Measurements from ENCODE around the gene POLQ.
"Not testable (repeated sequence)": the region's sequence is repeated elsewhere in the genome, so short reads cannot be mapped to it uniquely, and the experiment has no call there.

POLQ gene

DNA sequence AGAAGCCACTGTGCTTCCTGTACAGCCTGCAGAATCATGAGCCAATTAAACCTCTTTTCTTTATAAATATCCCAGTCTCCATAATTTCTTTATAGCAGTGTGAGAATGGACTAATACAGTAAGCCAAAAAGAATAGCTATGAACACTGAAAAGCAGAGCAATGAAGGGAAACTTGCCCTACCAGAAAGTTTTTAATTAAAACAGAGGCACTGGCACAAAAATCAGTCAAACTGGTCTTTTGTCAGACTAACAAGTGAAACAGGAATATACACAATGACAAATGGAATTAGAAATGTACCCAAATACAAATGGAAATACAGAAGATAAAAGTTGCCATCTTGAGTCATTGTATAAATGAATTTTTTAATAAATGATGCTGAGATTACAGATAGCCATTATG is 40.5 kb downstream of the POLQ start:
- no peak for DNase-seq

DNA sequence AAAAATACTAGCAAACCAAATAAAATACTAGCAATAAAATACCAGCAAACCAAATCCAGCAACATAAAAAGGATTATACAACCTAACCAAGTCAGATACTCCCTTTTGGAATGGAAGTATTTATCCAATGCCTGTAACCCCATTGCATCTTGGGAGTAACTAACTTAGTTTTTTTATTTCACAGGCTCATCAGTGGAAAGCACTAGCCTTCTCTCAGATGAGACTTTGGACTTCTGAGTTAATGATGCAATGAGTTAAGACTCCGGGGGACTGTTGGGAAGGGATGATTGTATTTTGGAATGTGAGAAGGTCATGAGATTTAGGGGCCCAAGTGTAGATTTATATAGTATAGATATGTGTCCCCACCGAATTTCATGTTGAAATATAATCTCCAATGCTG is 41.2 kb downstream of the POLQ start:
- no peak for DNase-seq

- no peak for DNase-seq
Measured at GRCh38 chr3:121496786-121497185, 49.0 kb downstream of the POLQ start.

DNA sequence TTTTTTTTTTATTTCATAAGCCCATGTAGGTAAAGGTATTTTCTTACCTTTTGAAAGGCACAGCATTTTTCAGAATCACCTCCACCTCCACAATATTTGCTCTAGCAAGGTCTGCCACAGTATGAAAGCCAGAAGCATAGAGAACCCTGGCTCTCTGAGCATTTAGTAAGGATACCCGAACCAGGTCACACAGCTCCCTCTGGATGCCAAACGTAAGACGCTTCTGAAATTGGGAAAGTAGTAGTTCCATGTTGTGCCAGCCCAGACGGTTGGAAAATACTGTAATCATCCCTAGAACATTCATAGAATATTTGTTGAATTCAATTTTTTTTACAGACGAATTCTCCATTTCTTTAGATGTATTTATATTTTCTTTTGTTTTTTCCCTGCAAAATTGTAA is 52.4 kb downstream of the POLQ start:
- no peak for DNase-seq

- DNase-seq: no peak
Measured at GRCh38 chr3:121491683-121492320, 54.0 kb downstream of the POLQ start.

DNA sequence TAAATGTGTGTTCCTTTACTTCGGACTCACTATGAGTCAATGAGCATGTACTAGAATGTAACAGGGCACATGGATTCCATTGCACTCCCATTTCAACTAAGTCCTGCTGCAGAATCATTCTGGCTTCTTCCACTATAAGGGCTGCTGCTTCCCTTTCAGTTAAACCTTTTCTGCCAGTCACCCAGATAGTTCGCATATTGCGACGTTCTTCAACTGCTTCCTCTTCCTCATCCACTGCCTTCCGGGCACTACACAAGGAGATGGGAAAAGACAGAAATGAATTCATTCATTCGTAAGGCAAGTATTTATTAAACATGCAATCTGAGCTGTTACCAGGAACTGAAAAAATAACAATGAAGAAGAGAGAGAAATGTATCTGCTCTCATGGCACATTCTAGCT is 55.6 kb downstream of the POLQ start:
- no peak for DNase-seq

- no peak for DNase-seq
Measured at GRCh38 chr3:121488628-121489027, 57.2 kb downstream of the POLQ start.

- DNase-seq: no peak
Measured at GRCh38 chr3:121483290-121483689, 62.5 kb downstream of the POLQ start.

DNA sequence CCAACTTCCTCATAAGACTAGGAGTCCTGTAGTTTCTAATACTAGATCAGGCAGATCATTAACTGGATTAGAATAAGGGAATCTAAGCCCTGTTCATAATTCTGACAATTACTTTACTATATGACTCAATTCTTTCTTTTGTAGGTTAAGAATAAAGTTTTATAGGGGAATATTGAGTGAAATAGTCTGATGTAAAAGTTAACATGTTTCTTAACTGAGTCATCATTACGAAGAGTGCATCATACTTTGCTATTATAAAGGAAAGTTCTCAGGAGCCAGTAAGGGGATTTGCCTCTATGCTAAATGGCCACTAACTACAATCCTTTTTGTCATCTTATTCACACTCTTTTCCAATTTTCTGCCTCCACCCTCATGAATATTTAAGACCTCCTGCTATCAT is 63.1 kb downstream of the POLQ start:
- DNase-seq: no peak

DNA sequence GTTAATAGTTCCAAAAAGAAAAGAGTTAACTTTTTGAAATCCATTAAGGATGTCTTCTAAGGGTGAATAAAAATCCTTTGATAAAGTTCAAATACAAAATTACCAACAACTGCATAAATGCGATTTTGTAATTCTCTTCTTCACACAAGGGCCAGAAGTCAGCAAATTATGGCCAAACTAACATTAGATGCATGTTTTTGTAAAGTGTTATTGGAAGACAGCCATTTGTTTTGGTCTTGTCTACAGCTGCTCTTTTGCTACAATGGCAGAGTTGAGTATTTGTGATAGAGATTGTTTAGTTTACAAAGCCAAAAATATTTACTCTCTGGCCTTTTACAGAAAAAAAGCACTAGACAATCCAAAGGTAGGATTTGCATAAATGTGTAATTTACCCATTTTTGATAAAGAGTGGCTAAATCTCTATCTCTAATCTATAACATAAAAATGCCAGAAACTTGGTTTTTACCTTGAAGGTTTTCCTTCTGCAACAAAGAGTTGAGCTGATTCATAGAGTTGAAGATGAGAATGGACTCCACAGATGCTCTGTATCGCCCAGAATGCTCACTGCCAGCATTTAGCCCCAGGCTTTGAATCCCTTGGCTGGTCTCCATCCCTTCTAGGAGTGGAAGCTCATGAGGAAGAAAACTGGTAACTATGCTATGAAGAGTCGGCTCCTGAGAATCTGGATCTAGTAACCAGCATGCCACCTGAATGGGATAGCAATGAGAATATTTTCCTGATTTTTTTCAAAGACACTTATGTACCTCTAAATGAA is 64.5 kb downstream of the POLQ start:
- no peak for DNase-seq

- no peak for DNase-seq
Measured at GRCh38 chr3:121477589-121477988, 68.2 kb downstream of the POLQ start.

- DNase-seq: no peak
Measured at GRCh38 chr3:121473001-121473400, 72.8 kb downstream of the POLQ start.

- DNase-seq: no peak
Measured at GRCh38 chr3:121467085-121467484, 78.7 kb downstream of the POLQ start.

DNA sequence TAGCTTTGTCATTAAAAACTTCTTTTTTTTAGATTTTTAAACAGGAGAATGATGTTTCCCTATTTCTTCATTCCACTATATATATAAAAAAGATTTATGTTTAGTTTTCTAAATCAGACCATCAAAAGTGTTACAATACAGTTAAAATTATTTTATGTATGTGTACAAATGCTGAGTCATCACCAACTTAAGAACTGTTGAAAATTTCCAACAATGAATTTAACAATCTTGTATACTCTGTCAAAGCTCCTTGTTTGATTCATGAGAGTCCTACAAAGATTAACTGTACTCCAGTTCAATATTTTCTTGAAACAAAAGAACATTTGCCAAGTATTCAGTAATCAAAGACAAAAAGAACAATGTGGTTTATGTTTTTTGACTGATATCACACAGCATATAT is 82.0 kb downstream of the POLQ start:
- no peak for DNase-seq

- DNase-seq: no peak
Measured at GRCh38 chr3:121462565-121462964, 83.2 kb downstream of the POLQ start.

- not testable (repeated sequence) for DNase-seq
Measured at GRCh38 chr3:121451752-121452151, 94.0 kb downstream of the POLQ start.

- no peak for DNase-seq
Measured at GRCh38 chr3:121443456-121443855, 102.3 kb downstream of the POLQ start.

DNA sequence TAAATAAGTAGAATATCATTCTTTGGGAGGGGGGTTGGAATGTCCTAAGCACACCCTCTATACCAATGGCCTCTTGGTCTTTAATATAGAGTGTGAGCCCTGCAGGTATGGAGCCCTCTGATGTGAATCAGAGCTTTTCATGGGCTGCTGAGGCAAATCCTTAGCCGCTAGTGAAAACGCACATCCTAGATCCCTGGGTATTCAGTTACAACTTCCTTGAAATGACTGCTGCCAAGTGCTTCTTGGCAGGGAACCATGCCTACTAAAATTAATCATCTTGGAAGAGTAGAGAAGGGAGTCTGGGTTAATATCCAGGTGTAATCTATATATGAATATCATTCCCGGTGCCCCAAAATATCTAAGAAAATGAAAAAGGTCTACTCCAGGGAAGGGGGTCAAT is 109.1 kb downstream of the POLQ start:
- no peak for DNase-seq

DNA sequence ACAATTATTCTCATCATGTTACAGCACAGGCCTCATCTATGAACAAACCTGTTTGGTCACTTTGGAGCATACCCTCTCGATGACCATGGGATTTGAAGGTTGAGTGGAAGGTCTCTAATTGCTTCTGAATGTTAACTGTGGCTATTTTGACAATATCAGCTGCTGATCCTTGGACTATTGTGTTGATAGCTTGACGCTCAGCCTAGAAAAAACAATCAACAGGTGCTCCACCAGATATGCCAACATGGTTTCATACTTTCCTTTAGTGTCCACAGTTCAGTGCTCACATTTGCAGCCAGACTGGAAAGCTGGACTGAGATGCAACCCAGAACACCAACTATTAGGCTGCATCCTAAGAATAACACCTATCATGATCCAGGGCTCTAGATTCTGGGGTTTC is 109.7 kb downstream of the POLQ start:
- no peak for DNase-seq

DNA sequence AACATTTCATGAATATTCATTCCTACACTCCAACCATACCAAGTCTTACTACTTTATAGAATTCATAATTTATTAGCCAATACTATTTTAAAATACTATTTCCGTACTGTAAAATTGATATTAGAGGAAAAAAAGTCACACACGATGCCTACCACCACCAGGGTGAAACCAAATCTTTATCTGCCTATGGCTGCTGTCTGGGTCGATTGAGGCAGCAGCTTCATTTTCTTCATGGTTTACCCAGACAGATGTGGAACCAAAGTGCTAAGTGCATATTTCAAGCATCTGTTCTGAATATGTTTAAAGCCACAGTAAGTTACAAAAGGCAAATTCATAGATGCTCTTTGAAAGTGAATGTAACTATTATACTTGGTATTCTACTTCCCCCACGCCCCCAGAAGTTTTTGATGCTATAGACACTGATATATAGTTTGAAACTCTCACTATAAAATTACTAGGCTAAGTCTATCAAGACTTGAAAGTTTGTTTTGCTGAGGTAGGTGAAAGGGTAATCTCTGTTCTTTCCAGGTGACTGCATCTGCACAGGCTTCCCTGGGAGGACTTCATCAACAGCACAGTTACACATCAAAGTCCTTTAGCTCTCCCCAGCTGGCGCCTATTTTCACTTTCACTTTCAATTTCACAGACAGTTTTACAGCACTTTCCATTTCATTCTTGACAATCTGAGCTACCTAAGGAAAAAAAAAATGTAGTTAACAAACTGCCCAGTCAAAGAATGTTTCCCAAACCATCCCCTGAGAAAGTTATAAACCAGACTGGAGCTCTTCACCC is 113.9 kb downstream of the POLQ start:
- peak; percentile 46 for DNase-seq

- no peak for DNase-seq
Measured at GRCh38 chr3:121430664-121431215, 115.0 kb downstream of the POLQ start.

DNA sequence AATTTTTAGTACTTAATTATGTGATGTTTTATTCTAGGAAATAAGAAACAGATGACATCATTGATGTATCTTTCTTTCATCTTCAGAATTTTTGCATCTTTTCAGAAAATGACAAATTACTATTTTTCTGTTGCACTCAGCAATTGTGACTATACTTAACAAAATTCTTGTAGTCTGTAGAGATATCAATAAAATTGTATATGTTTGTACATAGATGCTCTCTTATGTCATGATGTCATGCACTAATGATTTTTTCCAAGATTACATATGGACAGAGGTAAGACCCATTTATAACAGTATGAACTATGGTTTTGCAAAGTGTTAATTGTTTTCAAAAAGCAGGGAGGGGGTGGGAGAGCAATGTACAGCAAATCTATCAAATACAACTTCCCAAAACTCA is 121.2 kb downstream of the POLQ start:
- DNase-seq: no peak

DNA sequence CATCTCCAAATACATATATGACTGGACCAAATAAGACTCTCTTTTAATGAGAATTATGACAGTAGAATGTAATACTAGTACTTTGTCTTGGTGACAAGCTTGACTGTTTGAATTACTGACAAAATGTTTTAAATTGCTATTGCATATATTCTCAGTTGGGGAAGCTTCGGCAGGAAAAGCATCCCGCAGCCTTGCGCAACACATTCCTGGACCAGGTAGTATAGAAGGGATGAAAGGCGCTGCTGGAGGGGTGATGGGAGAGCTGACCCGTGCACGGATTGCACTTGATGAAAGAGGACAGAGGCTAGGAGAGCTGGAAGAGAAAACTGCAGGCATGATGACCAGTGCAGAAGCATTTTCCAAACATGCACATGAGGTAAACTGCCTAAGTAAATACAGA is 127.6 kb downstream of the POLQ start:
- no peak for DNase-seq

GRCh38 chr3:121414924-121415323 is 130.9 kb downstream of the POLQ start:
- DNase-seq: no peak

All from NCI-H1694 (cell line).